DMS53 treated with DMSO at 0.1 percent for 48 hours (cell line): Measurements from ENCODE around the gene CENPU.

Experiments
- DNase-seq: peaks from one replicate; lab custom pipeline; 2025; ENCODE audit not compliant: unreplicated experiment; lab: John Stamatoyannopoulos, UW

CENPU gene

GRCh38 chr4:184645904-184646610 is 87.8 kb downstream of the CENPU start:
- no peak for DNase-seq

GRCh38 chr4:184644553-184645307 is 89.2 kb downstream of the CENPU start:
- DNase-seq = no peak
